ENCODE measurements around the gene CAPRIN2.

Gene CAPRIN2

DNA sequence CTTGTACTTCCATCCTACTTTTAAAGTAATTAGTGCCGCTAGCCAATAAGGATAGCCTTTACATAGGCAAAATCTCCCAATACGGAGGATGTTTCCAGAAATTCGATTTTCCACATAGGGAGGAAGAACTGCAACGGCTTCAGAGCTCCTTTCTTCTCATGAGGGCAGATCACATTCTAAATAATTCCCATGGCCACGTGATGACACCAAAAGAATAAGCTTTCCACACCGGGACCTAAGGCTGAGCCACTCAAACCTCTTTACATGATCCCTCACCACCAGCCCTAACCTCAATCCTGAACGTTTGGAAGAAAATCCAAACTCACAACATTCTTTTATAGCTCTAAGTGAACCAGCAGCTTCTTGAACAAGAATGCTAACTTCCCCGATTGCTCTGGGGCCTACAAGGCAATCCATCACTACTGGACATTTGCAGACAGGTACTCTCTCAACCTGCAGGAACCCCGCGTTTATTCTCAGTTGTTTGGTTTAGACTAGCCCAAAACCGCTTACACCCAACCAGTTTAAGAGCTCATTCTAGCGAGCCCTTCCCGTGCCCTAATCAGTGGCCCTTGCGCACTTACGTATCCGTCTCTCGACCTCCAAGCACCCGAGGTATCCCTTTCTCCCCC is 884 bp downstream of the CAPRIN2 start:
- Histone ChIP-seq H3K36me3 (peaks cover 0 to 5% (median 0%) of the 10 kb centered on the region in 3 donors), H3K27me3 (no peaks in the 10 kb centered on the region), H3K27ac (peak overlapping the region; percentile 78 to 85), H3K4me3 (peak overlapping the region; percentile 78 to 96), H3K4me1 (peaks cover 0 to 24% (median 10%) of the 10 kb centered on the region in 4 donors), H3K9me3 (no peaks in the 10 kb centered on the region)
- TF ChIP-seq, protein P1, sequence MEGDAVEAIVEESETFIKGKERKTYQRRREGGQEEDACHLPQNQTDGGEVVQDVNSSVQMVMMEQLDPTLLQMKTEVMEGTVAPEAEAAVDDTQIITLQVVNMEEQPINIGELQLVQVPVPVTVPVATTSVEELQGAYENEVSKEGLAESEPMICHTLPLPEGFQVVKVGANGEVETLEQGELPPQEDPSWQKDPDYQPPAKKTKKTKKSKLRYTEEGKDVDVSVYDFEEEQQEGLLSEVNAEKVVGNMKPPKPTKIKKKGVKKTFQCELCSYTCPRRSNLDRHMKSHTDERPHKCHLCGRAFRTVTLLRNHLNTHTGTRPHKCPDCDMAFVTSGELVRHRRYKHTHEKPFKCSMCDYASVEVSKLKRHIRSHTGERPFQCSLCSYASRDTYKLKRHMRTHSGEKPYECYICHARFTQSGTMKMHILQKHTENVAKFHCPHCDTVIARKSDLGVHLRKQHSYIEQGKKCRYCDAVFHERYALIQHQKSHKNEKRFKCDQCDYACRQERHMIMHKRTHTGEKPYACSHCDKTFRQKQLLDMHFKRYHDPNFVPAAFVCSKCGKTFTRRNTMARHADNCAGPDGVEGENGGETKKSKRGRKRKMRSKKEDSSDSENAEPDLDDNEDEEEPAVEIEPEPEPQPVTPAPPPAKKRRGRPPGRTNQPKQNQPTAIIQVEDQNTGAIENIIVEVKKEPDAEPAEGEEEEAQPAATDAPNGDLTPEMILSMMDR (IDR thresholded peaks at IDR 0.05): no peak
- DNase-seq: no peak
- intact Hi-C loops (cut with DNase I; ENCODE audit: low total_unique reads): loop anchor here (2.0 kb wide), 2 partner anchors 51 to 59 kb away; partner anchors contain the start of gene IPO8

DNA sequence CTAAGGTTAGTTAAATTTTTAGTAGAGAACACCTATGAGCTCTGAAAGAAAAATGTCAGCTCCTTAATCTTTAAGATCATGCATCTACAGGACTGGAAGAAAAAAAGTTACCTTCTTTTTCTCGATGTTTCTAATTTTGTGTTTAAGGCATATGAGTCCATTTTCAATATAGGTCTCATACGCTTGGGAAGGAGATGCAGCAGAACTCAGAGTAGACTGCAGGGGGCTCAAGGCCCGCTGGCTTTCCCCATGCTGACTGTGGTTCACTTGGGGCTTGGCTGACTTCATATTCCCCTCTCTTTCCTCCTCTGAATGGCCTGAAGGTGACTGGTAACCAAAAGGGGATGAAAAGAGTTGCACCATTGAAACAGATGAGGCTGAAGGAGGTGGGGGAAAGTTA is 1.5 kb downstream of the CAPRIN2 start:
- peak overlapping the region; percentile 78 to 96 for H3K4me3 ChIP-seq
- no peaks in the 10 kb centered on the region for H3K9me3 ChIP-seq
- H3K27ac ChIP-seq: peak overlapping the region in 1 of 2 donors; percentile 78
- no peaks in the 10 kb centered on the region for H3K27me3 ChIP-seq
- TF ChIP-seq, protein P1 (IDR thresholded peaks at IDR 0.05): peak in 1 of 2 experiments; percentile 5
- H3K4me1 ChIP-seq: peaks cover 0 to 24% (median 10%) of the 10 kb centered on the region in 4 donors
- DNase-seq: no peak
- intact Hi-C loops (cut with DNase I; ENCODE audit: low total_unique reads): no loop called here
- peaks cover 0 to 7% (median 0%) of the 10 kb centered on the region in 3 donors for H3K36me3 ChIP-seq

DNA sequence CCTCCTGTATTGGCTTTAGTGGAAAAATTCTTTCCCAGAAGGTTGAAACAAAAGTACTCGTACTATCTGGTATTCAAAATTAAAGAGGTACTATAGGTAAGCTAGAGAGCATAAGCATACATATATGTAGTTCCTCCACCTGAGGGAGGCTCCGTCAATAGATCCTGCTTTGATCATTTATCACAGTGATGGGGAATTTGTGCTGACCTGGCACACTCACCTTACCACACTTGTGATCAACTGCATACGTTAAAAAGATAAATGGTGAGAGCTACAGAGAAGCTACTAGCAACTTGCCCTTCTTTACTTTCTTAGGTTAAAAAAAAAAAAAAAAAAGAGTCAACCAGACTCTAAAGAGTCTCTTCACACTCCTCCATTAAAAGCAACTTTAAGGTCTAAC is 2.5 kb downstream of the CAPRIN2 start:
- Histone ChIP-seq H3K27me3 (no peaks in the 10 kb centered on the region), H3K9me3 (no peaks in the 10 kb centered on the region), H3K4me1 (peaks cover 0 to 24% (median 10%) of the 10 kb centered on the region in 4 donors), H3K27ac (no peak overlapping the region), H3K4me3 (no peak overlapping the region), H3K36me3 (peaks cover 0 to 10% (median 1%) of the 10 kb centered on the region in 3 donors)
- intact Hi-C loops (cut with DNase I; ENCODE audit: low total_unique reads): no loop called here
- TF ChIP-seq, protein P1 (IDR thresholded peaks at IDR 0.05): no peak
- no peak for DNase-seq

DNA sequence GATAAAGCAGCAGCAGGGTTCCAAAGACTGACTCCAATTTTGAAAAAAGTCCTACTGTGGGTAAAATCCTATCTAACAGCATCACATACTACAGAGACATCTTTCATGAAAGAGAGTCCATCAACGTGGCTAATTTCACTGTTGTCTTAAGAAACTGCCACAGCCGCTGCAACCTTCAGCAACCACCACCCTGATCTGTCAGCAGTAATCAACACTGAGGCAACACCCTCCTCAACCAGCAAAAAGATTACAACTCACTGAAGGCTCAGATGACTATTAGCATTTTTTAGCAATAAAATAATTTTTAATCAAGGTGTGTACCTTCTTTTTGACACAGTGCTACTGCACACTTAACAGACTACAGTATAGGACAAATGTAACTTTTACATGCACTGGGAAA is 6.6 kb downstream of the CAPRIN2 start:
- Histone ChIP-seq H3K27ac (no peak overlapping the region), H3K36me3 (peaks cover 0 to 21% (median 14%) of the 10 kb centered on the region in 3 donors), H3K27me3 (no peaks in the 10 kb centered on the region), H3K4me3 (no peak overlapping the region), H3K4me1 (peaks cover 0 to 10% (median under 1%) of the 10 kb centered on the region in 4 donors), H3K9me3 (no peaks in the 10 kb centered on the region)
- intact Hi-C loops (cut with DNase I; ENCODE audit: low total_unique reads): no loop called here
- TF ChIP-seq, protein P1 (IDR thresholded peaks at IDR 0.05): no peak
- DNase-seq: no peak

DNA sequence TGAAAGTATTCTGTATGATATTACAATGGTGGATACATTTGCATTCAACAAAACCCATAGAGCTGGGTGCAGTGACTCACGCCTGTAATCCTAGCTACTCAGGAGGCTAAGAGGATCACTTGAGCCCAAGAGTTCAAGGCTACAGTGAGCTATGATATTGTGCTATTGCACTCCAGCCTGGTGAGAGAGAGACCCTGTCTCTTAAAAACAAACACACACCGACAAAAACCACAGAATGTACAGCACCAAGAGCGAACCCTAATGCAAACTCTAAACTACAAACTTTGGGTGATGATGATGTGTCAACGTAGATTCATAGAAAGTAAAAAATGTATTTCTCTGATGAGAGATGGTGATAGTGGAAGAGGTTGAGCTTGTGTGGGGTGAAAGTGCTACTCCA is 8.6 kb downstream of the CAPRIN2 start:
- H3K27ac ChIP-seq: no peak overlapping the region
- TF ChIP-seq, protein P1 (IDR thresholded peaks at IDR 0.05): no peak
- DNase-seq: no peak
- no peaks in the 10 kb centered on the region for H3K9me3 ChIP-seq
- H3K4me1 ChIP-seq: peaks cover 0 to 2% (median 0%) of the 10 kb centered on the region in 4 donors
- intact Hi-C loops (cut with DNase I; ENCODE audit: low total_unique reads): no loop called here
- no peak overlapping the region for H3K4me3 ChIP-seq
- H3K27me3 ChIP-seq: no peaks in the 10 kb centered on the region
- H3K36me3 ChIP-seq: peaks cover 0 to 21% (median 14%) of the 10 kb centered on the region in 3 donors
